Neural progenitor cell (in vitro differentiated cells): ENCODE data around the gene DNASE1L2. TPM values are rescaled to one million over a fixed set of nuclear protein-coding genes. Genes with fewer than 3 reads are reported as not detected.
"Not testable (repeated sequence)": the region's sequence is repeated elsewhere in the genome, so short reads cannot be mapped to it uniquely, and the experiment has no call there.

Source experiments
- DNase-seq: peaks from one replicate; pipeline ENCODE4 v3.0.0-alpha.2; 2016; ENCODE audit warnings: low spot score
- H2AFZ ChIP-seq: fragments of 200-600 bp; sonication (generic); replicated peaks from 2 replicates; pipeline ENCODE4 v1.6.1; 2016; ENCODE audit warnings: antibody characterized with exemption
- H3F3A ChIP-seq: fragments of 200-600 bp; sonication (generic); 2 replicates; pipeline ENCODE4 v1.6.1; 2016; ENCODE audit warnings: antibody characterized with exemption, low read depth
- H3K27ac ChIP-seq: fragments of 200-600 bp; sonication (generic); 2 replicates; pipeline ENCODE4 v1.5.1; 2016; ENCODE audit warnings: mild to moderate bottlenecking
- H3K27me3 ChIP-seq: fragments of 200-600 bp; sonication (generic); 2 replicates; pipeline ENCODE4 v1.6.1; 2016; ENCODE audit warnings: mild to moderate bottlenecking, moderate library complexity
- H3K36me3 ChIP-seq: fragments of 200-600 bp; sonication (generic); 2 replicates; pipeline ENCODE4 v1.5.1; 2016
- H3K4me1 ChIP-seq: fragments of 200-600 bp; sonication (generic); 2 replicates; pipeline ENCODE4 v1.6.1; 2016; ENCODE audit warnings: mixed run types
- H3K4me2 ChIP-seq: fragments of 200-600 bp; sonication (generic); 2 replicates; pipeline ENCODE4 v1.6.1; 2016
- H3K4me3 ChIP-seq: fragments of 200-600 bp; sonication (generic); 2 replicates; pipeline ENCODE4 v1.5.1; 2016
- H3K79me2 ChIP-seq: fragments of 200-600 bp; sonication (generic); 2 replicates; pipeline ENCODE4 v1.6.1; 2016; ENCODE audit warnings: low read depth
- H3K9ac ChIP-seq: fragments of 200-600 bp; sonication (generic); 2 replicates; pipeline ENCODE4 v1.6.1; 2016
- H3K9me3 ChIP-seq: fragments of 200-600 bp; sonication (generic); 2 replicates; pipeline ENCODE4 v1.5.1; 2016; ENCODE audit warnings: low read depth
- H4K20me1 ChIP-seq: fragments of 200-600 bp; sonication (generic); 2 replicates; pipeline ENCODE4 v1.6.1; 2016; ENCODE audit warnings: low read depth
- H3K27ac Mint-ChIP-seq: 3 replicates; pipeline ENCODE4 v1.8.0; 2021; ENCODE audit warnings: mixed read lengths
- H3K27me3 Mint-ChIP-seq: 2 replicates; pipeline ENCODE4 v1.8.0; 2022; ENCODE audit warnings: low read depth, mild to moderate bottlenecking, inconsistent platforms, moderate library complexity, mixed read lengths; ENCODE audit not compliant: insufficient read depth
- H3K36me3 Mint-ChIP-seq: 3 replicates; pipeline ENCODE4 v1.8.0; 2021; ENCODE audit warnings: mixed read lengths
- H3K4me1 Mint-ChIP-seq: 3 replicates; pipeline ENCODE4 v1.8.0; 2021; ENCODE audit warnings: mixed read lengths
- H3K4me3 Mint-ChIP-seq: 3 replicates; pipeline ENCODE4 v1.8.0; 2021; ENCODE audit warnings: mild to moderate bottlenecking, moderate library complexity, mixed read lengths
- H3K9me3 Mint-ChIP-seq: 3 replicates; pipeline ENCODE4 v1.8.0; 2020; ENCODE audit warnings: mixed read lengths
- EZH2 ChIP-seq: fragments of 200-600 bp; sonication (generic); IDR thresholded peaks from 2 replicates; pipeline ENCODE4 v1.6.1; 2017; ENCODE audit warnings: antibody characterized with exemption, mild to moderate bottlenecking, moderate library complexity
- EZH2phosphoT487 ChIP-seq: fragments of 200-600 bp; sonication (generic); IDR thresholded peaks from 2 replicates; pipeline ENCODE4 v1.6.1; 2017; ENCODE audit warnings: antibody characterized with exemption
- total RNA-seq: library from RNA; depleted of rRNA; stranded (reverse); fragments of >200 nt; gene quantifications from 2 replicates; pipeline ENCODE4 v1.2.3, GENCODE V29; 2015; ENCODE audit warnings: low replicate concordance
- TF ChIP-seq, protein P1 (sequence below): fragments of 200-600 bp; sonication (generic); IDR thresholded peaks from 2 replicates; pipeline ENCODE4 v1.5.1; 2017; ENCODE audit warnings: antibody characterized with exemption, mild to moderate bottlenecking

DNASE1L2 gene
- total RNA-seq, 1 donor from 2014 or later, result 0.21 TPM

DNA sequence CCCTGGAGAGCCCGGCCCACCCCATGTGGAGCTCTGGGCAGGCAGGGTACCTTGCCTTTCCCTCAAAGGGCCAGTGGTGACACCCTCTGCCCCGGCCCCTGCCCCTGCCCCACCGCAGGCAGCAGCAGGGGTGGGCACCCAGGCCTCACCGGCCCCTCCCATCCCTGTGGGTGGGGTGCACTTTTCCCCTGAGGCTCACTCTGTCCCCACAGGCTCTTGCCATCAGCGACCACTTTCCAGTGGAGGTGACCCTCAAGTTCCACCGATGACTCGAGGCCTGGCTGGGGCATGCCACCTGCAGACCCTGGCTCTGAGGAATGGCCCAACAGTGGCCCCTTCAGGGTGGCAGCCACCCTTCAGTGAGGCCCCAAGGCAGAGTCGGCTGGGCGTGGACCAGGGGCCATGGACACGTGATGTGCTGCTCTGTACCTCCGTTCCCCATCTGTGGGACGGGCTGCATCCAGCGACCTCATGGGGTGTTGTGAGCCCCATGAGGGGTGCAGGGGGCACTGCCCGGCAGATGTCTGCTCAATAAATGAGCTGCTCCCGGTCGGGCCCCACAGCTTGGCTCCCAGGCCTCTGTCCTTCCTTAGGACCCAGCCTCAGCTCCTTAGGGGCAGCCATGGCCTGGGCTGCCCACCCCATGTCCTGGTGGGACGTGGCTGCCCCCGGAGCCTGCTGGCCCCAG lies 2.0 kb downstream of the DNASE1L2 start:
- Histone ChIP-seq H3K4me2 (no peak overlapping the region), H3K27ac (no peak overlapping the region), H4K20me1 (peaks cover 49% of the 10 kb centered on the region), H3K36me3 (no peaks in the 10 kb centered on the region), H3F3A (peaks cover 41% of the 10 kb centered on the region), H3K9ac (no peak overlapping the region), H3K27me3 (peaks cover 31% of the 10 kb centered on the region), H3K4me1 (peaks cover 26% of the 10 kb centered on the region), H3K4me3 (no peak overlapping the region), H3K9me3 (no peaks in the 10 kb centered on the region), H3K79me2 (no peaks in the 10 kb centered on the region), H2AFZ (no peak overlapping the region)
- H3K27me3 Mint-ChIP-seq, result peaks cover 11% of the 10 kb centered on the region
- H3K36me3 Mint-ChIP-seq, result peaks cover 9% of the 10 kb centered on the region
- no peak for DNase-seq
- TF ChIP-seq, protein P1, sequence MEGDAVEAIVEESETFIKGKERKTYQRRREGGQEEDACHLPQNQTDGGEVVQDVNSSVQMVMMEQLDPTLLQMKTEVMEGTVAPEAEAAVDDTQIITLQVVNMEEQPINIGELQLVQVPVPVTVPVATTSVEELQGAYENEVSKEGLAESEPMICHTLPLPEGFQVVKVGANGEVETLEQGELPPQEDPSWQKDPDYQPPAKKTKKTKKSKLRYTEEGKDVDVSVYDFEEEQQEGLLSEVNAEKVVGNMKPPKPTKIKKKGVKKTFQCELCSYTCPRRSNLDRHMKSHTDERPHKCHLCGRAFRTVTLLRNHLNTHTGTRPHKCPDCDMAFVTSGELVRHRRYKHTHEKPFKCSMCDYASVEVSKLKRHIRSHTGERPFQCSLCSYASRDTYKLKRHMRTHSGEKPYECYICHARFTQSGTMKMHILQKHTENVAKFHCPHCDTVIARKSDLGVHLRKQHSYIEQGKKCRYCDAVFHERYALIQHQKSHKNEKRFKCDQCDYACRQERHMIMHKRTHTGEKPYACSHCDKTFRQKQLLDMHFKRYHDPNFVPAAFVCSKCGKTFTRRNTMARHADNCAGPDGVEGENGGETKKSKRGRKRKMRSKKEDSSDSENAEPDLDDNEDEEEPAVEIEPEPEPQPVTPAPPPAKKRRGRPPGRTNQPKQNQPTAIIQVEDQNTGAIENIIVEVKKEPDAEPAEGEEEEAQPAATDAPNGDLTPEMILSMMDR, result no peak
- TF ChIP-seq EZH2, result no peak
- TF ChIP-seq EZH2phosphoT487, result no peak
- H3K9me3 Mint-ChIP-seq, result no peaks in the 10 kb centered on the region
- no peaks in the 10 kb centered on the region for H3K4me1 Mint-ChIP-seq
- H3K4me3 Mint-ChIP-seq, result no peak overlapping the region
- H3K27ac Mint-ChIP-seq, result no peak overlapping the region

DNA sequence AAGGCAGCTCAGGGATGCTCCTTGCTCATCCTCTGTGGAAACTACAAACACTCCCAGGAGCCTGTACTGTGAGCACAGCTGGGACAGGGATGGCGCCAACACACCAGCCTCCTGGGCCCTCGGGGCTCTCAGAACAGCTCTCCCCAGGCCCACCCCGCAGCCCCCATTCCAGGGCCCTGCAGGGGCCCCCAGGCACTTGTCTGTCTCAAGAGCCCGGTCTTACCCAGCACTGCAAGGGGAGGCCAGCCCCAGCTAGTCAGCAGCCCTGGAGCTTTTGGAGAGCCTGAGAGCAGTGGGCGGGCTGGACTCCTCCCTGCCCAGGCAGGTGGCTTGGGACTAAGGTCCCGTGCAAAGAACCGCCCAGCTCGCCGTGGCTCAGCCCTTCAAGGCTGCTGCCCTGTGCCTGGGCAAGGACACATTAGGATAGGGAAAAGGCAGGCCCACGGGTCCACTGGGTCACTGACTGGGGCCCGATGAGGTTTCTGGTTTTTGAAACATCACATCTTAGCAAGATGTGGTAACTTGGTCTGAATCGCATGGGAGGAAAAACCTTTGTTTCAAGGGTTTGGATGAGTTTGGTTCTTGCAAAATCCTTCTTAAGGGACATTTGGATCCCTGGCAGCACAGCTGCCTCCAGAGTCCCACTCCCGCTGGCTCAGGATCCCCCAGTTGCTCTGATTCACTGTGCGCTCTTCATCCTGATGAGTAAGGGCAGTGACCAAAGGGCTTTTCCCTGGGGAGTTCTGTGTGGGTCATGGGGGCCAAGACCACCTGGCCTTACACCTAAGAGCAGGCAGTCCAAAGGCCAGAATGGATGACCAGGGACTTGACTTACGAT lies 2.8 kb downstream of the DNASE1L2 start:
- DNase-seq, result peak; percentile 51
- Mint-ChIP-seq H3K9me3 (no peaks in the 10 kb centered on the region), H3K27ac (peak overlapping the region; percentile 63), H3K4me3 (no peak overlapping the region), H3K36me3 (peaks cover 9% of the 10 kb centered on the region), H3K4me1 (no peaks in the 10 kb centered on the region), H3K27me3 (peaks cover 11% of the 10 kb centered on the region)
- Histone ChIP-seq H3K9ac (no peak overlapping the region), H4K20me1 (peaks cover 49% of the 10 kb centered on the region), H3K4me1 (peaks cover 26% of the 10 kb centered on the region), H3K27me3 (peaks cover 31% of the 10 kb centered on the region), H3K4me3 (no peak overlapping the region), H3F3A (peaks cover 41% of the 10 kb centered on the region), H3K27ac (no peak overlapping the region), H2AFZ (no peak overlapping the region), H3K36me3 (no peaks in the 10 kb centered on the region), H3K4me2 (no peak overlapping the region), H3K79me2 (no peaks in the 10 kb centered on the region), H3K9me3 (no peaks in the 10 kb centered on the region)
- TF ChIP-seq, protein P1, result no peak
- TF ChIP-seq EZH2phosphoT487 (no peak), EZH2 (no peak)

DNA sequence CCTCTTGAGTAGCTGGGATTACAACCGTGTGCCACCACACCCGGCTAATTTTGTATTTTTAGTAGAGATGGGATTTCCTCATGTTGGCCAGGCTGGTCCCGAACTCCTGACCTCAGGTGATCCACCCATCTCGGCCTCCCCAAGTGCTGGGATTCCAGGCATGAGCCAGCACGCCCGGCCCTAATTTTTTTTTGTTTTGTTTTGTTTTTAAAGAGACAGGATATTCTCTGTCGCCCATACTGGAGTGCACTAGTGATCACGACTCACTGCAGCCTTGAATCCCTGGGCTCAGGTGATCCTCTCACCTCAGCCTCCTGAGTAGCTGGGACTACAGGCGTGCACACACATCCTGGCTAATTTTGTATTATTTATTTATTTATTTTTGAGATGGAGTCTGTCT lies 4.1 kb downstream of the DNASE1L2 start:
- DNase-seq, H2AFZ ChIP-seq, H3K4me3 ChIP-seq, H3K9me3 Mint-ChIP-seq, H3K27ac ChIP-seq, H3K9me3 ChIP-seq, H3K4me3 Mint-ChIP-seq, H3K27ac Mint-ChIP-seq, H3K9ac ChIP-seq, H3K4me1 Mint-ChIP-seq, H3K36me3 ChIP-seq, H3K4me2 ChIP-seq, H3K79me2 ChIP-seq, H3K36me3 Mint-ChIP-seq: not testable (repeated sequence)
- Histone ChIP-seq H4K20me1 (peaks cover 50% of the 10 kb centered on the region), H3K27me3 (peaks cover 31% of the 10 kb centered on the region), H3K4me1 (peaks cover 26% of the 10 kb centered on the region), H3F3A (peaks cover 41% of the 10 kb centered on the region)
- peaks cover 11% of the 10 kb centered on the region for H3K27me3 Mint-ChIP-seq

DNA sequence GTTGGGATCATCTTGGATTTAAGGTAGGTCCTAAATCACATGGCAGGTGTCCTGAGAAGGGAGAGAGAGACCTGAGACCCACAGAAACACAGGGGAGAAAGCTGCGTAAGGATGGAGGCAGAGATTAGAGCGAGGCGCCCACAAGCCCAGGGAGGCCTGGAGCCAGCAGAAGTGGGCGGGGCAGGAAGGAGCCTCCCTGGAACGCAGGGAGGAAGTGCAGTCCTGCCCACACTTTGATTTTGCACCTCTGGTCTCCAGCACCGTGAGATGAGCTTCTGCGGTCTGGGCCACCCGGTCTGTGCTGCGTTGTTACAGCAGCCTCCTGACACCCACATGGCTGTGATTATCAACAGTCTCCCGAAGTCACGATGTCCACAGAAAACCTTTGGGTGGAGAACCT lies 6.4 kb downstream of the DNASE1L2 start:
- Mint-ChIP-seq H3K27ac (no peak overlapping the region), H3K9me3 (no peaks in the 10 kb centered on the region), H3K27me3 (peaks cover 8% of the 10 kb centered on the region), H3K4me3 (no peak overlapping the region), H3K4me1 (no peaks in the 10 kb centered on the region), H3K36me3 (peaks cover 9% of the 10 kb centered on the region)
- peaks cover 10% of the 10 kb centered on the region for H3K27me3 ChIP-seq
- peaks cover 7% of the 10 kb centered on the region for H3K79me2 ChIP-seq
- H3F3A ChIP-seq, result peaks cover 21% of the 10 kb centered on the region
- no peak for DNase-seq
- no peak overlapping the region for H3K4me2 ChIP-seq
- no peaks in the 10 kb centered on the region for H3K36me3 ChIP-seq
- no peak overlapping the region for H2AFZ ChIP-seq
- no peak overlapping the region for H3K9ac ChIP-seq
- H3K27ac ChIP-seq, result no peak overlapping the region
- no peaks in the 10 kb centered on the region for H3K9me3 ChIP-seq
- no peak for TF ChIP-seq EZH2
- TF ChIP-seq, protein P1, result no peak
- TF ChIP-seq EZH2phosphoT487, result no peak
- no peak overlapping the region for H3K4me3 ChIP-seq
- peaks cover 27% of the 10 kb centered on the region for H4K20me1 ChIP-seq
- H3K4me1 ChIP-seq, result peaks cover 10% of the 10 kb centered on the region
